Suprapubic skin (tissue), 4 donors: ENCODE data around the gene TMEM8B. TPM values are rescaled to one million over a fixed set of nuclear protein-coding genes. Genes with fewer than 3 reads are reported as not detected.

ENCODE experiments used
- DNase-seq, 2 donors: peaks; one replicate each; pipeline ENCODE4 v3.0.0-alpha.2; 2019; ENCODE audit warnings: low spot score in 2 of 2
- H3K27ac ChIP-seq: fragments of 200-600 bp; sonication (generic); one replicate; pipeline ENCODE4 v1.5.1; 2019
- H3K27me3 ChIP-seq: fragments of 200-600 bp; sonication (generic); one replicate; pipeline ENCODE4 v1.5.1; 2019
- H3K36me3 ChIP-seq: fragments of 200-600 bp; sonication (generic); one replicate; pipeline ENCODE4 v1.5.1; 2019
- H3K4me1 ChIP-seq: fragments of 200-600 bp; sonication (generic); one replicate; pipeline ENCODE4 v1.5.1; 2019
- H3K4me3 ChIP-seq: fragments of 200-600 bp; sonication (generic); one replicate; pipeline ENCODE4 v1.5.1; 2019; ENCODE audit warnings: mild to moderate bottlenecking
- H3K9me3 ChIP-seq: fragments of 200-600 bp; sonication (generic); one replicate; pipeline ENCODE4 v1.5.1; 2019
- EP300 ChIP-seq: sonication (generic); formaldehyde crosslinking; IDR thresholded peaks from one replicate; pipeline ENCODE4 v1.6.1; 2017; ENCODE audit warnings: antibody characterized with exemption
- POLR2A ChIP-seq, 2 donors: fragments of 450-650 bp; IDR thresholded peaks; one replicate each; pipeline ENCODE4 v1.6.1; 2017; ENCODE audit warnings: antibody characterized with exemption in 2 of 2, mild to moderate bottlenecking in 2 of 2, moderate library complexity in 2 of 2
- POLR2AphosphoS5 ChIP-seq, 3 donors: sonication (generic); formaldehyde crosslinking; IDR thresholded peaks; one replicate each; pipeline ENCODE4 v1.6.1; 2017; ENCODE audit warnings: antibody characterized with exemption in 3 of 3
- WGBS: methylation state at CpG from one replicate; pipeline ENCODE4 v1.1.5; 2018; 5-methylcytosine and 5-hydroxymethylcytosine counted together
- total RNA-seq, 4 donors: library from RNA; depleted of rRNA; stranded (reverse); fragments of >200 nt; gene quantifications; one replicate each; pipeline ENCODE4 v1.1.0, GENCODE V29; 2016
- TF ChIP-seq, protein P1 (sequence below), 2 donors: fragments of 200-600 bp in 1 of 2; fragments of 450-650 bp in 1 of 2; sonication (generic) in 1 of 2; IDR thresholded peaks; one replicate each; pipeline ENCODE4 v1.5.1; 2016 to 2019; ENCODE audit warnings: antibody characterized with exemption in 2 of 2, mild to moderate bottlenecking in 1 of 2, moderate library complexity in 1 of 2

The TMEM8B gene
- total RNA-seq, 4 donors from 2014 or later: 5.0 to 11.7 (median 8.0) TPM

DNA sequence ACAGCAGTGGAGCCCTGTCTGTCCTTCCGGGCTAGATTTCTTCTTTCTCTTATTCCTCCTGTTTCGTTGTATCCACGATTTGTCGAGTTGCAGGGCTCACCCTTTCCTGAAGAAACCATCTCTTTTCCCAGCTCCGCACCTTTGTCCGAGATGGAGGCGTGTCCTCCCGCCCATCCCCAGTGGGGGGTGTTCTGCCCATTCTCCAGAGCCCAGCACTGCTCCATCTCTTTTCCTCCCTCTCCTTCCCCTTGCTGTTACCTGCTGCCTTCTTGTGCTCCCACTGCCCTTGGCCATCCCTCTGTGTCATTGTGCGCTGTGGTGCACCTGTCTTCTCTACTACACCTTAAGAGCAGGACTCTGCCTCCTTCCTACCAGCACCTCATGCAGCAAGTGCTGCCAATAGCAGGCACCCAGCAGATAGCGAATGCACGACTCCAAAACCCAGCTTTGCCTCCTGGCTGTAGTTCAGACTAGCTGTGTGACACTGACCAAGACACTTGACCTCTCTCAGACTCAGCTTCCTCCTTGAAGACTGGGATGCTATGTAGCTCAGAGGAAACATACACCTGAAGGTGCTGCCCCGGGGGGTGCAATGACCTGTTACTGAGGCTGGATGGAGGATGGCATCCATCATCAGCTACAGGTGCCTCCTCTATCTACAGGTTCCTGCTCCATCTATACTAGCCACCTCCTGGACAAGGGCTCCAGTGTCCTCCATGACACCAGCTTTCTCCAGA is 32.3 kb downstream of the TMEM8B start:
- Histone ChIP-seq H3K4me3 (no peak overlapping the region), H3K36me3 (no peaks in the 10 kb centered on the region), H3K27ac (no peak overlapping the region), H3K4me1 (peaks cover 3% of the 10 kb centered on the region), H3K27me3 (peaks cover 15% of the 10 kb centered on the region), H3K9me3 (no peaks in the 10 kb centered on the region)
- DNase-seq: no peak
- TF ChIP-seq POLR2A (IDR thresholded peaks at IDR 0.05): no peak
- TF ChIP-seq, protein P1, sequence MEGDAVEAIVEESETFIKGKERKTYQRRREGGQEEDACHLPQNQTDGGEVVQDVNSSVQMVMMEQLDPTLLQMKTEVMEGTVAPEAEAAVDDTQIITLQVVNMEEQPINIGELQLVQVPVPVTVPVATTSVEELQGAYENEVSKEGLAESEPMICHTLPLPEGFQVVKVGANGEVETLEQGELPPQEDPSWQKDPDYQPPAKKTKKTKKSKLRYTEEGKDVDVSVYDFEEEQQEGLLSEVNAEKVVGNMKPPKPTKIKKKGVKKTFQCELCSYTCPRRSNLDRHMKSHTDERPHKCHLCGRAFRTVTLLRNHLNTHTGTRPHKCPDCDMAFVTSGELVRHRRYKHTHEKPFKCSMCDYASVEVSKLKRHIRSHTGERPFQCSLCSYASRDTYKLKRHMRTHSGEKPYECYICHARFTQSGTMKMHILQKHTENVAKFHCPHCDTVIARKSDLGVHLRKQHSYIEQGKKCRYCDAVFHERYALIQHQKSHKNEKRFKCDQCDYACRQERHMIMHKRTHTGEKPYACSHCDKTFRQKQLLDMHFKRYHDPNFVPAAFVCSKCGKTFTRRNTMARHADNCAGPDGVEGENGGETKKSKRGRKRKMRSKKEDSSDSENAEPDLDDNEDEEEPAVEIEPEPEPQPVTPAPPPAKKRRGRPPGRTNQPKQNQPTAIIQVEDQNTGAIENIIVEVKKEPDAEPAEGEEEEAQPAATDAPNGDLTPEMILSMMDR (IDR thresholded peaks at IDR 0.05): no peak
- no peak for TF ChIP-seq EP300
- no peak for TF ChIP-seq POLR2AphosphoS5 (IDR thresholded peaks at IDR 0.05)
- 70% methylated on average over 12 of the region's 12 CpGs for WGBS

DNA sequence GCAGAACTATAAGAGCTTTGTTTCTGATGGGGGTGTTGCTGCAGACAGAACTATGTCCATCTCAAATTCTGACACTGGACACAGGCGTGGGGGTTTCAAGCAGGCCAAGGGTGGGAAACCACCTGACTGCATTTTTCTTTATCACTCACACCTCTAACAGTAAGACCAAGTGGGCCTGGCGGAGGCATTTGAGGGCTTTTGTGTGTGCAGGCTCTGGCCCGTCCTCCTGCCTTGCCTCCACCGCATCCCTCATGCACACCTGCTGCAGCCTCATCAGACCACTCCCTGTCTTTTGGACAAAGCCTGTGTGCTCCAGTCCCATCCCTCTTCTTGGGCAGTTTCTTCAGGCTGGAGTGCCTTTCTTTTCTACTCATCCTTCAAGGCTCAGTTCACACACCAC is 33.3 kb downstream of the TMEM8B start:
- peaks cover 3% of the 10 kb centered on the region for H3K4me1 ChIP-seq
- TF ChIP-seq POLR2AphosphoS5 (IDR thresholded peaks at IDR 0.05): no peak
- no peak for TF ChIP-seq EP300
- TF ChIP-seq, protein P1 (IDR thresholded peaks at IDR 0.05): no peak
- TF ChIP-seq POLR2A (IDR thresholded peaks at IDR 0.05): no peak
- no peaks in the 10 kb centered on the region for H3K9me3 ChIP-seq
- no peak overlapping the region for H3K27ac ChIP-seq
- no peaks in the 10 kb centered on the region for H3K36me3 ChIP-seq
- peaks cover 15% of the 10 kb centered on the region for H3K27me3 ChIP-seq
- DNase-seq: no peak
- no peak overlapping the region for H3K4me3 ChIP-seq
- WGBS: 77% methylated on average over 4 of the region's 4 CpGs

DNA sequence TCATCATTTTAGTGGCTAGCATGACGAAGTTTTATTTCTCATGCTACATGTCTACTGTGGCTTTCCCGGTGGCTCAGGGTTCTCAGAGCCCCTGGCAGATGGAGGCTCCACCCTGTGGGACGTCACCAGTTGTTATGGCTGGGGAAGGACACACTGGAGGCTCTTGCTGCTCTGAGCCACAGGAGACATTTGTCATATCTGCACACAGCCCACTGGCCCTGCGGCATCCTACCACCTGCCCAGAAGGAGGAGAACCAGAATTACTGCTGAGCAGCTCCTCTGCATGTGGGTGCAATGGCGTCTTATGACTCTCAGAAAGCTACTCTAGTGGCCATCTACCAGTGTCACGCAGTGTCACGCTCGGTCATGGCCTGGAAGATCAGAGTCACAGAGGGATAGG is 34.6 kb downstream of the TMEM8B start:
- H3K9me3 ChIP-seq: no peaks in the 10 kb centered on the region
- no peak overlapping the region for H3K4me3 ChIP-seq
- peaks cover 15% of the 10 kb centered on the region for H3K27me3 ChIP-seq
- H3K36me3 ChIP-seq: no peaks in the 10 kb centered on the region
- peaks cover 3% of the 10 kb centered on the region for H3K4me1 ChIP-seq
- TF ChIP-seq EP300 (no peak), POLR2A (IDR thresholded peaks at IDR 0.05) (no peak), POLR2AphosphoS5 (IDR thresholded peaks at IDR 0.05) (no peak)
- TF ChIP-seq, protein P1 (IDR thresholded peaks at IDR 0.05): no peak
- DNase-seq: no peak
- no peak overlapping the region for H3K27ac ChIP-seq
- WGBS: 86% methylated on average over 4 of the region's 8 CpGs

GRCh38 chr9:35864695-35865255 is 35.7 kb downstream of the TMEM8B start:
- H3K9me3 ChIP-seq: no peaks in the 10 kb centered on the region
- no peaks in the 10 kb centered on the region for H3K4me1 ChIP-seq
- H3K27ac ChIP-seq: no peak overlapping the region
- no peaks in the 10 kb centered on the region for H3K36me3 ChIP-seq
- peaks cover 15% of the 10 kb centered on the region for H3K27me3 ChIP-seq
- no peak overlapping the region for H3K4me3 ChIP-seq
- TF ChIP-seq POLR2A (IDR thresholded peaks at IDR 0.05) (no peak), EP300 (no peak), POLR2AphosphoS5 (IDR thresholded peaks at IDR 0.05) (no peak)
- TF ChIP-seq, protein P1 (IDR thresholded peaks at IDR 0.05): no peak
- DNase-seq: no peak
- 90% methylated on average over 8 of the region's 8 CpGs for WGBS

DNA sequence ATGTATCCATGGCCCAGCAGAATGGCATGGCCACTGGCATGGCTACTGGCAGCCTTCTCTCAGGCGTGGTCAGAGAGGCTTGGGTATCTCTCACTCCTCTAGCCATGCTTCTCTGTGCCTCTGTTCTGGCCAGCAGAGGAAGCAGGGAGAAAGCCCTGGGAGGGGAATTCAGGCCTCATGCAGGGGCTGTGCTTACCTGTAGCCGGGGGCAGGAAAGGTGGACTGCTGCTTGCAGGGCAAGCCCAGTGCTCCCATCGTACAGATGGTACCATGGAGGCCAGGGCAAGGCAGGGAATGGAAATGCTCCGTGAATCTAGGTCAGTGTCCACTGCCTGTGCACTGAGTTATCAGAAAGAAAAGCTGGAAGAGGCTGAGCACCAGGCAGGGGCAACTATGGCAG is 38.5 kb downstream of the TMEM8B start:
- no peak overlapping the region for H3K27ac ChIP-seq
- H3K4me3 ChIP-seq: no peak overlapping the region
- no peaks in the 10 kb centered on the region for H3K4me1 ChIP-seq
- 86% methylated on average over 3 of the region's 4 CpGs for WGBS
- no peaks in the 10 kb centered on the region for H3K9me3 ChIP-seq
- no peaks in the 10 kb centered on the region for H3K36me3 ChIP-seq
- peaks cover 4% of the 10 kb centered on the region for H3K27me3 ChIP-seq
- TF ChIP-seq POLR2AphosphoS5 (IDR thresholded peaks at IDR 0.05): no peak
- TF ChIP-seq EP300: no peak
- no peak for TF ChIP-seq POLR2A (IDR thresholded peaks at IDR 0.05)
- TF ChIP-seq, protein P1 (IDR thresholded peaks at IDR 0.05): no peak
- DNase-seq: no peak
